GM12878 (cell line): ENCODE data around the gene IREB2. TPM values are rescaled to one million over a fixed set of nuclear protein-coding genes. Genes with fewer than 3 reads are reported as not detected.
A peak's percentile ranks its signal among the peaks of the same experiment; 100 is the strongest.

Source experiments
- ATAC-seq: fragments of 200-7000 bp; cut with Tn5 transposase; 3 replicates; pipeline ENCODE4 v1.9.1; 2020; ENCODE audit warnings: mild to moderate bottlenecking, moderate library complexity
- BruUV-seq: library from RNA; stranded (reverse); fragments of 400-500 nt; replicated peaks from 2 replicates; lab custom pipeline; 2021; lab: Mats Ljungman, UMichigan
- CTCF ChIA-PET: fragments of 300-600 bp; sonication (Branson Sonifier 250); formaldehyde crosslinking; extraction: SDS; loops from one replicate; lab custom pipeline; 2021; ENCODE audit warnings: inconsistent platforms; lab: Yijun Ruan, JAX
- POLR2A ChIA-PET: fragments of 350-600 bp; formaldehyde crosslinking; extraction: SDS; loops from one replicate; lab custom pipeline; 2021; ENCODE audit warnings: inconsistent platforms; lab: Charles Lee
- RAD21 ChIA-PET: fragments of 300-600 bp; sonication (Branson Sonifier 250); formaldehyde crosslinking; loops from one replicate; lab custom pipeline; 2023; ENCODE audit warnings: antibody characterized with exemption; ENCODE audit not compliant: unreplicated experiment; lab: Charles Lee
- SMC1A ChIA-PET: fragments of 300-600 bp; sonication (Branson Sonifier 250); formaldehyde crosslinking; loops from one replicate; lab custom pipeline; 2023; ENCODE audit not compliant: unreplicated experiment, uncharacterized antibody; lab: Charles Lee
- DNase-seq: peaks from one replicate; pipeline ENCODE4 v3.0.0-alpha.2; 2011; ENCODE audit warnings: low read depth, low spot score
- FAIRE-seq: peaks from 3 replicates; lab custom pipeline; 2011; peaks lifted over from hg19 to GRCh38; lab: Jason Lieb, UNC
- H2AFZ ChIP-seq: 2 replicates; pipeline ENCODE4 v1.6.0; 2011; ENCODE audit warnings: low read depth, low read length, control low read depth; ENCODE audit not compliant: control insufficient read depth
- H3K27ac ChIP-seq: 2 replicates; pipeline ENCODE4 v1.5.1; 2011; ENCODE audit warnings: control low read depth; ENCODE audit not compliant: control insufficient read depth, insufficient read depth
- H3K27me3 ChIP-seq, 2 experiments: replicated peaks in 1 of 2; 2 replicates each; pipeline versions ENCODE4 v1.6.0 to v1.6.1; 2011; ENCODE audit warnings: low read length in 1 of 2; ENCODE audit not compliant: control insufficient read depth in 2 of 2, insufficient read depth in 2 of 2
- H3K36me3 ChIP-seq, 2 experiments: 2 replicates each; pipeline ENCODE4 v1.5.1; 2011; ENCODE audit warnings: low read length in 1 of 2; ENCODE audit not compliant: control insufficient read depth in 2 of 2, insufficient read depth in 2 of 2
- H3K4me1 ChIP-seq: 2 replicates; pipeline ENCODE4 v1.6.1; 2011; ENCODE audit warnings: mild to moderate bottlenecking, low read length, moderate library complexity, mixed read lengths; ENCODE audit not compliant: control insufficient read depth, insufficient read depth
- H3K4me2 ChIP-seq: 2 replicates; pipeline ENCODE4 v1.6.0; 2011; ENCODE audit warnings: control low read depth; ENCODE audit not compliant: control insufficient read depth, insufficient read depth
- H3K4me3 ChIP-seq: fragments of 200-600 bp; sonication (generic); 2 replicates; pipeline ENCODE4 v1.5.1; 2016
- H3K79me2 ChIP-seq: 2 replicates; pipeline ENCODE4 v1.6.0; 2011; ENCODE audit warnings: low read length; ENCODE audit not compliant: control insufficient read depth, insufficient read depth
- H3K9ac ChIP-seq: 2 replicates; pipeline ENCODE4 v1.8.0; 2011; ENCODE audit warnings: low read length, control low read depth, mixed read lengths; ENCODE audit not compliant: control insufficient read depth, insufficient read depth
- H3K9me3 ChIP-seq: replicated peaks from 3 replicates; pipeline ENCODE4 v1.5.1; 2011; ENCODE audit warnings: mild to moderate bottlenecking, low read length; ENCODE audit not compliant: control insufficient read depth, insufficient read depth
- H4K20me1 ChIP-seq: 2 replicates; pipeline ENCODE4 v1.6.0; 2011; ENCODE audit not compliant: control insufficient read depth, insufficient read depth
- ATF7 ChIP-seq: fragments of 450-650 bp; IDR thresholded peaks from 2 replicates; pipeline ENCODE4 v1.6.1; 2016; ENCODE audit warnings: low read depth, mild to moderate bottlenecking
- BACH1 ChIP-seq: fragments of 450-650 bp; IDR thresholded peaks from 2 replicates; pipeline ENCODE4 v1.6.1; 2017; ENCODE audit warnings: mild to moderate bottlenecking, borderline replicate concordance
- BCLAF1 ChIP-seq: fragments of 450-650 bp; IDR thresholded peaks from 2 replicates; pipeline ENCODE4 v1.6.1; 2017; ENCODE audit warnings: antibody characterized with exemption, mild to moderate bottlenecking, moderate library complexity
- CBFB ChIP-seq: IDR thresholded peaks from 2 replicates; pipeline ENCODE4 v1.6.1; 2016; ENCODE audit warnings: antibody characterized with exemption, low read depth
- CHD1 ChIP-seq: IDR thresholded peaks from 2 replicates; pipeline ENCODE4 v1.6.1; 2012; ENCODE audit warnings: low read depth, low read length, improper control_type of control experiment
- E2F8 ChIP-seq: fragments of 450-650 bp; IDR thresholded peaks from 2 replicates; pipeline ENCODE4 v1.6.1; 2018; ENCODE audit warnings: mild to moderate bottlenecking, low read depth, moderate library complexity; ENCODE audit not compliant: partially characterized antibody
- HDAC2 ChIP-seq: fragments of 200-600 bp; sonication (generic); IDR thresholded peaks from 2 replicates; pipeline ENCODE4 v1.6.1; 2017
- IKZF2 ChIP-seq, 2 experiments: fragments of 450-650 bp; IDR thresholded peaks; 2 replicates each; pipeline ENCODE4 v1.6.1; 2017; ENCODE audit warnings: mild to moderate bottlenecking in 2 of 2, moderate library complexity in 2 of 2
- MEF2A ChIP-seq: IDR thresholded peaks from 2 replicates; pipeline ENCODE4 v1.6.1; 2011; ENCODE audit warnings: low read depth, mild to moderate bottlenecking, low read length, moderate library complexity; ENCODE audit not compliant: insufficient read depth
- MXI1 ChIP-seq: fragments of 150-350 bp; IDR thresholded peaks from 2 replicates; pipeline ENCODE4 v1.6.1; 2011; ENCODE audit warnings: low read depth, mild to moderate bottlenecking, inconsistent platforms, low read length, improper control_type of control experiment
- RUNX3 ChIP-seq: IDR thresholded peaks from 2 replicates; pipeline ENCODE4 v1.6.1; 2012; ENCODE audit warnings: low read length, inconsistent platforms
- SKIL ChIP-seq: fragments of 450-650 bp; IDR thresholded peaks from 2 replicates; pipeline ENCODE4 v1.6.1; 2017; ENCODE audit warnings: mild to moderate bottlenecking, low read depth, inconsistent platforms; ENCODE audit not compliant: poor library complexity, severe bottlenecking
- SREBF2 ChIP-seq: IDR thresholded peaks from 2 replicates; pipeline ENCODE4 v1.6.1; 2012; ENCODE audit warnings: mild to moderate bottlenecking, low read length
- ZBTB4 ChIP-seq: fragments of 450-650 bp; formaldehyde crosslinking; IDR thresholded peaks from 2 replicates; pipeline ENCODE4 v1.4.0; 2022; ENCODE audit warnings: mild to moderate bottlenecking, moderate library complexity
- WGBS: methylation state at CpG from one replicate; pipeline ENCODE4 v1.1.6; 2016; ENCODE audit warnings: low lambda C conversion rate; ENCODE audit not compliant: insufficient replicate concordance, insufficient coverage; ENCODE audit errors: missing lambda C conversion rate; 5-methylcytosine and 5-hydroxymethylcytosine counted together
- in situ Hi-C: fragments of 300-500 bp; cut with MboI; formaldehyde crosslinking; loops from 9 replicates; pipeline ENCODE4 v1.14.3; 2018; ENCODE audit warnings: mixed read lengths
- intact Hi-C: fragments of 100-400 bp; cut with micrococcal nuclease; formaldehyde crosslinking; loops from one replicate; pipeline ENCODE4 v1.14.2; 2022; ENCODE audit not compliant: unreplicated experiment
- polyA plus RNA-seq, 11 experiments: library from polyadenylated mRNA; depleted of rRNA in 4 of 11; unstranded in 6 of 11; stranded (reverse) in 5 of 11; fragments of >200 nt; fragmentation: Nextera tagmentation in 4 of 11; fragmentation: Illumina TruSeq in 1 of 11; extraction: Ambion mirVana in 4 of 11; extraction: Trizol in 1 of 11; gene quantifications; 1 replicate in 1 of 11; 2 replicates in 10 of 11; pipeline versions ENCODE4 v1.2.1 to v1.2.3, GENCODE V29; 2011 to 2016; ENCODE audit warnings: inconsistent platforms in 2 of 11, missing spikeins in 2 of 11, low read depth in 1 of 11
- total RNA-seq, 4 experiments: library from RNA; depleted of rRNA in 3 of 4; stranded (reverse); fragments of >200 nt in 3 of 4; fragmentation: Illumina TruSeq in 1 of 4; extraction: Trizol in 1 of 4; gene quantifications; 2 replicates each; pipeline versions ENCODE4 v1.2.1 to v1.2.3, GENCODE V29; 2013 to 2021

The IREB2 gene
- total and polyA plus RNA-seq, 10 of the 15 experiments (the other 5 are each of a cell fraction or from before 2014, with no cell fraction given): 13.0 to 52.4 (median 24.4) TPM

- no peaks in the 10 kb centered on the region for H3K27me3 ChIP-seq
- ChIA-PET SMC1A (interaction anchor here (1.1 kb wide), 1 partner anchor 16 kb away, joined by 4 read pairs; no protein-coding TSS in a partner anchor), POLR2A (no interaction called here), RAD21 (interaction anchor here (1.2 kb wide), 1 partner anchor 9 kb away, joined by 3 read pairs; no protein-coding TSS in a partner anchor), CTCF (interaction anchor here (1.4 kb wide), 1 partner anchor 39 kb away, joined by 4 read pairs; no protein-coding TSS in a partner anchor)
- in situ Hi-C loops: no loop called here
- no peak overlapping the region for H3K4me3 ChIP-seq
- intact Hi-C loops: no loop called here
- no peaks in the 10 kb centered on the region for H4K20me1 ChIP-seq
- no peak overlapping the region for H3K9ac ChIP-seq
- peaks cover 13% of the 10 kb centered on the region for H3K79me2 ChIP-seq
- FAIRE-seq: no peak
- no peaks in the 10 kb centered on the region for H3K9me3 ChIP-seq
- no peaks in the 10 kb centered on the region; the same call in 1 of the 2 replicates for H3K4me1 ChIP-seq
- no peak overlapping the region for H3K27ac ChIP-seq
- no peak for ATAC-seq
- no peak for DNase-seq
- no peak overlapping the region for H2AFZ ChIP-seq
- H3K4me2 ChIP-seq: no peak overlapping the region
- WGBS: 95% methylated on average over 1 of the region's 1 CpG
- H3K36me3 ChIP-seq: no peaks in the 10 kb centered on the region
- no TSS peak for BruUV-seq
- TF ChIP-seq CBFB (no peak), BCLAF1 (no peak), IKZF2 (IDR thresholded peaks at IDR 0.05) (peak; percentile 32 to 38; a peak in 2 of 4 replicates), CHD1 (no peak), E2F8 (no peak), MEF2A (no peak), MXI1 (no peak), HDAC2 (no peak), ZBTB4 (CRISPR knock-in tag) (no peak), BACH1 (no peak), RUNX3 (peak; percentile 46; the same call in 1 of the 2 replicates), ATF7 (peak; percentile 41; the same call in 1 of the 2 replicates), SKIL (no peak), SREBF2 (no peak)
These were observed 98.1 kb downstream of the IREB2 start for GRCh38 chr15:78536134-78536533.
